GM12873 (cell line): ENCODE results near the gene SEMG2.

Experiments
- TF ChIP-seq, protein P1 (sequence below): IDR thresholded peaks from 2 replicates; pipeline ENCODE4 v1.5.1; 2012; ENCODE audit warnings: low read depth, mild to moderate bottlenecking, moderate library complexity, low read length, control low read depth; ENCODE audit not compliant: insufficient read depth; ENCODE audit errors: missing control alignments

Gene SEMG2

DNA sequence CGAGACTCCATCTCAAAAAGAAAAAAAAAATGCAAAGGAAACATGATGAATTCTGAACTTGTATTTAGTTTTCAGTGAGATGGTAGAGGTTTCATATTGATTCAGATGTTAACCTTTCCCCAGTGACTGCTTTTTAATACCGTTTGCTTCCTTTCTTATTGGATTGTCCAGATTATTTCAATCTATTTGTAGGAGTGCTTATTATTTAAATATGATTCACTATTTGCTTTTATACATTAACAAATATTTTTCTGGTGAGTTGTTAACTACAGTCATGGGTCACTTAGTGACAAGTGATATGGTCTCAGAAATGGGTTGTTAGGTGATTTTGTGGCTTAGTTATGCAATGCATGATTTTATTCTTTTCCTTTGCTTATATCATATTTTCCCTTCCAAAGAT is 38.1 kb upstream of the SEMG2 start:
- TF ChIP-seq, protein P1, sequence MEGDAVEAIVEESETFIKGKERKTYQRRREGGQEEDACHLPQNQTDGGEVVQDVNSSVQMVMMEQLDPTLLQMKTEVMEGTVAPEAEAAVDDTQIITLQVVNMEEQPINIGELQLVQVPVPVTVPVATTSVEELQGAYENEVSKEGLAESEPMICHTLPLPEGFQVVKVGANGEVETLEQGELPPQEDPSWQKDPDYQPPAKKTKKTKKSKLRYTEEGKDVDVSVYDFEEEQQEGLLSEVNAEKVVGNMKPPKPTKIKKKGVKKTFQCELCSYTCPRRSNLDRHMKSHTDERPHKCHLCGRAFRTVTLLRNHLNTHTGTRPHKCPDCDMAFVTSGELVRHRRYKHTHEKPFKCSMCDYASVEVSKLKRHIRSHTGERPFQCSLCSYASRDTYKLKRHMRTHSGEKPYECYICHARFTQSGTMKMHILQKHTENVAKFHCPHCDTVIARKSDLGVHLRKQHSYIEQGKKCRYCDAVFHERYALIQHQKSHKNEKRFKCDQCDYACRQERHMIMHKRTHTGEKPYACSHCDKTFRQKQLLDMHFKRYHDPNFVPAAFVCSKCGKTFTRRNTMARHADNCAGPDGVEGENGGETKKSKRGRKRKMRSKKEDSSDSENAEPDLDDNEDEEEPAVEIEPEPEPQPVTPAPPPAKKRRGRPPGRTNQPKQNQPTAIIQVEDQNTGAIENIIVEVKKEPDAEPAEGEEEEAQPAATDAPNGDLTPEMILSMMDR, result no peak

DNA sequence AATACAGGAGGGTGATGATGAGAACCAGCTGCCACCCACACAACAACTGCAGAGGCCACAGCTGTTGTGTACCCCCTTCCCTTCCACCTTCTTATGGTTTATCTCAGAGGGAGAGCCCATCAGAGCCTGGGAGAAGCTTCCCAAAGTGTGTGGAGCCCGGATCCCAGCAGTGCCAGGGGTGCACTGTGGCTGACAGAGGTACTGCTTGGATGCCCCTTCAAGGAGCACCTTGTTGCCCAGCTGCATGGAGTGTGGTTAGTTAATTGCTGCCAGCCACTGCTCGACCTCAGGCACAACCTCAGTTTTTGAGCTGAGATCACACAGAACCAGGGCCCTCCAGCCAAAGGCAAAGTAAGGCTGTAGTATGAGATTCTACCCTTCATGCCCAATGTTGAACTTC is 33.5 kb upstream of the SEMG2 start:
- TF ChIP-seq, protein P1, result no peak

DNA sequence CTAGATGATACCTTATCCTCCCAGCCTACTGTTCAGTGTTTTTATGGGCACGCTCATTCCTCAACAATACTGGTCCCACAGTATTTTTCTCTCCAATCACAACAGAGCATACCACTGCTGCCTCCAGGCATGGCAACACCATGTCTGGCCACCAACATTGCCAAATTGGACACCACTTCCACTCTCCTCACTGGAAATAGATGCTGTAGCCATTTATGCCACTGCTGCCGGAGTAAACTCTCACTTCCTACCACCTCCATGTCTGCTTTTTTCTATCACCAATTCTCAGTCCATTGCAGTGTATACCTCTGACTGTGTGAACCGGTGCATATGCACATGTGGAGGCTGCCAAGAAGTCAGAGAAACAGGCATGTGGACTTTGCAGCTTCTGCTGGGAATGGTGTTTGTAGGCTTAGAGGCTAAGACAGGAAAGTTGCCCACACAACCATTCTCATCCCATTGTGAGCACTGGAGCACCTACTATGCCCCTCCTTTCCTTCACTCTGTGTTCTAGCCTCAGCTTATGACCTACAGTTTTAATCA is 32.0 kb upstream of the SEMG2 start:
- TF ChIP-seq, protein P1, result no peak

DNA sequence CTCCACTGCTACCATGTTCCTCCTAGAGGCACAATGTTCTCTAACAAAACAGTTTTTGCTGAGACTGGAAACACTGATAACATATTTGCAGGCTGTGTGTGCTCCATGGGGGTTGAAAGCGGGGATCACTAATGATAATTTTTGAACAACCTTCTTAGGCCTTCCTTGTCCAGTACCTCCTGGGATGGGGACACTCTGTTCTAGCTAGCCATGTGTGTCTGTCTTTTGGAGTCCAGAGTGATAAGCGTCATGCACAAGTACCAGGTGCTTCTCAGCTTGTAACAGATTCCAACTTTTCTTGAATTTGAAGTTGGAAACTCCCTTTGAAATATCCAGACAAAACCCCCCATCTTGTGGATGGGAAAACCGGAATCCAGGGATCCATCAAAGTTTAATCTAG is 31.3 kb upstream of the SEMG2 start:
- TF ChIP-seq, protein P1, result no peak

DNA sequence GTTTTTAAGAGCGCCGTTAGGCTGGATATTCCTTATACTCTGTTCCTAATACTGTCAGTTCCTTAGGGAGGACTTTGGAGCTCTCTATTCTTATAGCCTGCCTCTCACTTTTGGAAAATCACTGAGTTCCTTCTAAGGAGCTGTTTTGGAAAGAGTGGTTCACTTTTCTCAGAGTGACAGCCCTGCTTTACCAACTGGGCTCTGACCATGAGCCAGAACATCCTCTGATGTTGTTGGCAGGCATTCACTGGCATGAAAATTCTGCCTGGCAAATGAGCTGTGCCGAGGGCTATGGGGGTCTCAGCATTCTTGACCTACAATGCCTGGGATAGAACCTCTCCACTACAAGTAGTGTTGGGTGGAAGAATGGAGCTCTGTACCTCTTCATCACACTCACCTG is 29.2 kb upstream of the SEMG2 start:
- TF ChIP-seq, protein P1, result no peak

DNA sequence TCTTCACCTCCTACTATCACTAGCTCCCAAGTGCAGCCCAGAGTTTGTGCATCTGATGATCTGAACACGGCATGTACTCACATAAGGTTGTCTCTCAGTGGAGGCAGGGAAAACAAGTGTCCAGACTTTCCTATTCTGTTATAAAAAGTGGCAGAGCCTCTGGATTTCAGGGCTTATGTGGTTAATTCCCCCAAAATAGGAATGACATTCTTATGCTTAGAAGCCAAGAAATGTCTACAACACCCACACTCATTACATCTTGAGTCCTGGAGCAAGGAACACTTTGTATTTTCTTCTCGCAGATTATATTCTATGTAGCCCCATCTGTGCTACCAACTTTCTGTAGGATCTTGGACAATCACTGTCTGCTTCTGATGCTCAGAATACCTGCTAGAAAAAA is 27.8 kb upstream of the SEMG2 start:
- TF ChIP-seq, protein P1, result no peak

DNA sequence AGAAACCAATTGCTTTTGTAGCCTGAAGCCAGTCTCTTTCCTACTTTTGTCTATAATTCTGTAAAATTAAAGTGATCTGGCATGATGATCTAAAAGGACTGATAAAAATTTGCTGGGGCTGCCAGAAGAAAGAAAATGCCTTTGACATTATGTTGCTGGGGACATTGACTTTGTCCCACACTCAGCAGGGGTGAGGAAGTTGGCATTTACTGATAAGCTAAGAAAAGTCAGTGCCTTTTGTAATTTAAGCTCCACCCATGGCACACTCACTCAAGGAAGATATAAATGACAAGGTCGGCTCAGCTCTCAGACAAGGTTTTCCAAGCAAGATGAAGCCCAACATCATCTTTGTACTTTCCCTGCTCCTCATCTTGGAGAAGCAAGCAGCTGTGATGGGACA is 14.4 kb upstream of the SEMG2 start, which contains the start of gene SEMG1:
Gene SEMG1, plus strand, starts transcription at position 309 of the 400 bp plus-strand sequence. Its CDS starts 21 bp downstream, at position 330.
- TF ChIP-seq, protein P1, result no peak
